DND-41 (cell line): ENCODE measurements around the gene IAPP.
"Not testable (repeated sequence)": the region's sequence is repeated elsewhere in the genome, so short reads cannot be mapped to it uniquely, and the experiment has no call there.

ENCODE experiments used
- ATAC-seq: fragments of 200-7000 bp; cut with Tn5 transposase; 3 replicates; pipeline ENCODE4 v1.9.1; 2021; ENCODE audit warnings: low read depth; ENCODE audit not compliant: insufficient read depth
- DNase-seq: peaks from one replicate; pipeline ENCODE4 v3.0.0-alpha.2; 2020
- H2AFZ ChIP-seq: 2 replicates; pipeline ENCODE4 v1.6.0; 2012; ENCODE audit warnings: low read depth, low read length
- H3K27ac ChIP-seq: 2 replicates; pipeline ENCODE4 v1.5.1; 2012; ENCODE audit warnings: low read length, inconsistent platforms
- H3K27me3 ChIP-seq: fragments of 200-600 bp; sonication (generic); 2 replicates; pipeline ENCODE4 v1.6.0; 2012; ENCODE audit warnings: low read length, mild to moderate bottlenecking, inconsistent platforms; ENCODE audit not compliant: insufficient read depth, poor library complexity
- H3K36me3 ChIP-seq: 2 replicates; pipeline ENCODE4 v1.5.1; 2012; ENCODE audit warnings: low read length, inconsistent platforms; ENCODE audit not compliant: insufficient read depth
- H3K4me1 ChIP-seq: 2 replicates; pipeline ENCODE4 v1.5.1; 2012; ENCODE audit warnings: mild to moderate bottlenecking, low read length; ENCODE audit not compliant: insufficient read depth
- H3K4me2 ChIP-seq: 2 replicates; pipeline ENCODE4 v1.6.0; 2012; ENCODE audit warnings: mild to moderate bottlenecking, moderate library complexity, low read length, inconsistent platforms; ENCODE audit not compliant: insufficient read depth
- H3K4me3 ChIP-seq, 2 experiments: fragments of 200-600 bp in 1 of 2; shearing (Covaris generic) in 1 of 2; 2 replicates each; pipeline ENCODE4 v1.5.1; 2012 to 2016; ENCODE audit warnings: inconsistent platforms in 2 of 2, low read length in 2 of 2, mild to moderate bottlenecking in 2 of 2, low read depth in 1 of 2, moderate library complexity in 1 of 2
- H3K79me2 ChIP-seq: 2 replicates; pipeline ENCODE4 v1.6.0; 2012; ENCODE audit warnings: low read length, inconsistent platforms; ENCODE audit not compliant: insufficient read depth
- H3K9ac ChIP-seq: 2 replicates; pipeline ENCODE4 v1.6.0; 2012; ENCODE audit warnings: low read depth, mild to moderate bottlenecking, inconsistent platforms, low read length, moderate library complexity
- H3K9me3 ChIP-seq: 2 replicates; pipeline ENCODE4 v1.5.1; 2012; ENCODE audit warnings: low read length, moderate library complexity, mild to moderate bottlenecking, inconsistent platforms; ENCODE audit not compliant: insufficient read depth, severe bottlenecking
- H4K20me1 ChIP-seq: 2 replicates; pipeline ENCODE4 v1.6.0; 2012; ENCODE audit warnings: low read length; ENCODE audit not compliant: insufficient read depth
- CTCF ChIP-seq: IDR thresholded peaks from 2 replicates; pipeline ENCODE4 v1.5.1; 2012; ENCODE audit warnings: borderline replicate concordance, low read length, moderate library complexity, mild to moderate bottlenecking; ENCODE audit not compliant: poor library complexity, severe bottlenecking; ENCODE audit errors: extremely low read depth
- EZH2 ChIP-seq: IDR thresholded peaks from 3 replicates; pipeline ENCODE4 v1.6.1; 2012; ENCODE audit warnings: borderline replicate concordance, low read depth, mild to moderate bottlenecking, moderate library complexity, low read length, inconsistent platforms; ENCODE audit not compliant: severe bottlenecking

IAPP gene

GRCh38 chr12:21353948-21354347, 18.8 kb upstream of the IAPP start:
- H3K4me2 ChIP-seq, result no peak overlapping the region
- no peak overlapping the region for H3K4me3 ChIP-seq
- H3K36me3 ChIP-seq, result no peaks in the 10 kb centered on the region
- ATAC-seq (no peak), DNase-seq (no peak)
- no peak for TF ChIP-seq EZH2
- TF ChIP-seq CTCF, result no peak
- no peak overlapping the region for H3K27ac ChIP-seq
- H3K27me3 ChIP-seq, result no peaks in the 10 kb centered on the region
- no peak overlapping the region for H3K9ac ChIP-seq
- no peak overlapping the region for H2AFZ ChIP-seq
- H3K9me3 ChIP-seq, result no peaks in the 10 kb centered on the region
- H4K20me1 ChIP-seq, result no peaks in the 10 kb centered on the region
- H3K79me2 ChIP-seq, result no peaks in the 10 kb centered on the region
- no peaks in the 10 kb centered on the region for H3K4me1 ChIP-seq

- Histone ChIP-seq H3K9me3 (no peaks in the 10 kb centered on the region), H3K4me1 (no peaks in the 10 kb centered on the region)
- ATAC-seq, result no peak
Observed at GRCh38 chr12:21354641-21355040, 18.1 kb upstream of the IAPP start.

GRCh38 chr12:21360632-21361031, 12.1 kb upstream of the IAPP start:
- not testable (repeated sequence) for H4K20me1 ChIP-seq, H3K27me3 ChIP-seq, H3K27ac ChIP-seq, H3K36me3 ChIP-seq, H2AFZ ChIP-seq, H3K9me3 ChIP-seq, H3K4me1 ChIP-seq, H3K4me2 ChIP-seq, DNase-seq, ATAC-seq, H3K9ac ChIP-seq, H3K79me2 ChIP-seq, H3K4me3 ChIP-seq

More at GRCh38 chr12:21354641-21355040, 18.1 kb upstream of the IAPP start:
- no peaks in the 10 kb centered on the region for H4K20me1 ChIP-seq
- H3K27me3 ChIP-seq, result no peaks in the 10 kb centered on the region
- H3K36me3 ChIP-seq, result no peaks in the 10 kb centered on the region
- no peak overlapping the region for H3K9ac ChIP-seq
- no peak overlapping the region for H2AFZ ChIP-seq
- DNase-seq, result no peak
- TF ChIP-seq CTCF (no peak), EZH2 (no peak)
- no peaks in the 10 kb centered on the region for H3K79me2 ChIP-seq
- H3K4me3 ChIP-seq, result no peak overlapping the region
- H3K4me2 ChIP-seq, result no peak overlapping the region
- no peak overlapping the region for H3K27ac ChIP-seq

GRCh38 chr12:21369141-21369980, 3.3 kb upstream of the IAPP start:
- H3K4me1 ChIP-seq, result no peaks in the 10 kb centered on the region
- no peaks in the 10 kb centered on the region for H3K9me3 ChIP-seq
- H3K27ac ChIP-seq, result no peak overlapping the region
- H3K36me3 ChIP-seq, result no peaks in the 10 kb centered on the region
- H3K9ac ChIP-seq, result no peak overlapping the region
- ATAC-seq (no peak), DNase-seq (no peak)
- no peak overlapping the region for H2AFZ ChIP-seq
- TF ChIP-seq CTCF (no peak), EZH2 (no peak)
- no peaks in the 10 kb centered on the region for H3K79me2 ChIP-seq
- no peaks in the 10 kb centered on the region for H3K27me3 ChIP-seq
- no peak overlapping the region for H3K4me3 ChIP-seq
- H3K4me2 ChIP-seq, result no peak overlapping the region
- no peaks in the 10 kb centered on the region for H4K20me1 ChIP-seq
